NCI-H2107 treated with DMSO at 0.1 percent for 48 hours (cell line): ENCODE data around the gene RHOU.

ENCODE experiments used
- DNase-seq: peaks from one replicate; lab custom pipeline; 2025; ENCODE audit not compliant: unreplicated experiment; lab: John Stamatoyannopoulos, UW

Gene RHOU

GRCh38 chr1:228782662-228783417, 47.6 kb downstream of the RHOU start:
- DNase-seq = no peak

DNA sequence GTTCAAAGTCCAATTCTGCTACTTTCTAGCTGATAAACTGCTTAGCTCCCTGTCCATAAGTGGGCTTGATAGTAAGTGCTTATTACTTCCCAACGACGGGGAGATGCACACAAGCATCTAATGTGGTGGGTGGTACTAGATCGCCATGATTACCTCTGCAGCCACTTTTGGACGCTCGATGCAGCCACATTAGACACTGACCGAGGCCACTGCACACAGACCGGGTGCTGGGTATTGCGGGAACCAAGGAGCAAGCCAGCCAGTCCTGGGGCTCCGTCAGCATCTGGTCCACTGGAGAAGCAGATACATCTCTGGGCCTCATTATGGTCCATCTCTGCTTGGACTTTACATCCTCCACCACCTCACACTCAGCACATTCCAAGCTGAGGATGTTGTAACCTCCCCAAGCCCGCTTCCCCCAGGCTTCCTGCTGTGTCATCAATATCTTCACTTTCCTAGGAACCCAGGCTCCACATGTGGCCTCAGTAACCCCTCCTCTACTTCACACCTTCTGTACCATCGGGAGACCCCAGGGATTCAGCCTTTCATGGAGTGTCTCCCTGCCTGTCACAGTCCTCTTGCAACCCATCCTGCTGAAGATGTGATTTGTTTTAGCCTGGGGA, 48.2 kb downstream of the RHOU start:
- DNase-seq = no peak

- DNase-seq = no peak
Measured at GRCh38 chr1:228784181-228784580, 48.9 kb downstream of the RHOU start.

GRCh38 chr1:228785366-228786330, 50.4 kb downstream of the RHOU start:
- DNase-seq = no peak

DNA sequence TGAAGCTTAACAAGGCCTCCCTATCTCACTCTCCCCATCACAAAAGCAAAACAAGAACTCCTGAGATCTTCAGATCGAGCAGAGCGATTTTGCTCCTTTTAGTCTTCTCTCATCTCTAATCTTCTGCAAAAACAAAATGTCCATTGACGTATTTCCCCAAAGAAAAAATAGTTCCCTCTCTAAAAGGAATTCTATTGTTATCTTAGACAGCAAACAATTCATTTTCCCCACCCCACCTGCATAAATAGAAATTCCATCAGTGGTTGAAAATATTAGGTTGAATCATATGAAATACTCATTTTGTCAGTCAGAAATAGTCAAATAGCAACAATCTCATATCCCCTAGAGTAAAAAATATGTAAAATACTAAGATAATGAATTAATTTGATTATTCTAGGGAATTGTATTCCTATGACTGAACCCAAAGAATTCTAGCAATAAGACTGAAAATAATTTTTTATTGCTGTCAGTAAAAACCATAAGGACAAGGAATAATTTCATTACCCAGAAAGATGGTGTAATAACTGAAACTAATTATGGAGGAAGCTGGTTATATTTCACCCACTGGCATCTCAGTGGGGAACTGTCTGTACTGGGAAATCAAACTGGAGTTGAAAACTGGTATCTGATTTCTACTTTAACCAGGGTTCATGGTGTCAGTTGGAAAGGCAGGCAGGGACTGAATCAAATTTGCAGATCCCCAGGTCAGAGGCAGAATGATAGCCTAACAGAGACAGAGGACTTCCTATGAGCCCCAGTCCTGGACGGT, 51.3 kb downstream of the RHOU start:
- no peak for DNase-seq

DNA sequence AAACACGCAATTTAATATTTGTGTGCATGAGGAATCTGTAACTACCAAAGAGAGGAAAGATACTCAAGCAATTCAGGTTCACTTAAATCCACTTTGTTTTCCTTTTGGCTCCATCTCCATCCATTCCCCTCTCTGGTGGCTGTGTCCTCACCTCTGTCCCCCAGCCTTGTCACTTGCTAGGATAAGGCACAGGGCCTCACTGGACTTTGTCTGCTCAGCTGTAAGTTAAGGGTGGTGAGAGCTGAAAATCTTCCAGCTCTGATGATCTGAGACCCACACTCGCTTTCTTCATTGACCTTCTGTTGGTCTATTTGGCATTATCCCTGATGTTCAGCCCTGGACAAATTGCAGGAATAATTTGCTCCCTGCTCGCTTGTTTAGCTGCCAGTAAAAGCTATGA, 56.5 kb downstream of the RHOU start:
- no peak for DNase-seq

GRCh38 chr1:228792601-228793000, 57.3 kb downstream of the RHOU start:
- DNase-seq = peak; percentile 98

- no peak for DNase-seq
Measured at GRCh38 chr1:228793032-228793431, 57.8 kb downstream of the RHOU start.

GRCh38 chr1:228794173-228794572, 58.9 kb downstream of the RHOU start:
- no peak for DNase-seq

DNA sequence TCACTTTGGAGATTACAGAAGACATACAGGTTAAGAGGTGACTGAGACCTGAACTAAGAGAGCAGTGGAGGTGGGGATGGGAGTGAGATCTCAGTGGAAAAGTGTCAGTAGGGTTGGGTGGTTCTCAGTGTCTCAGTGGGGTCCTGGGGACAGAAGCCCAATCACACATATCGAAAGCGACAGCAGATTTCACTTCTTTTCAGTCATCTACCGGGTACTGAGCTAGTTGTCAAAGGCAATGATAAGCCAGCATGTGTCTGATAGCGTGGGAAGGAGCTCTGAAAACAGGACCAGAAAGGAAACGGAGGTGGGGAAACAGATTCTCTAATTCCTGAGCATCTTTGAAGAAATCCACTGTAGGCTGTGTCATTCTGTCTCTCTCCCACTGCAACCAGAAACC, 59.5 kb downstream of the RHOU start:
- DNase-seq = no peak

DNA sequence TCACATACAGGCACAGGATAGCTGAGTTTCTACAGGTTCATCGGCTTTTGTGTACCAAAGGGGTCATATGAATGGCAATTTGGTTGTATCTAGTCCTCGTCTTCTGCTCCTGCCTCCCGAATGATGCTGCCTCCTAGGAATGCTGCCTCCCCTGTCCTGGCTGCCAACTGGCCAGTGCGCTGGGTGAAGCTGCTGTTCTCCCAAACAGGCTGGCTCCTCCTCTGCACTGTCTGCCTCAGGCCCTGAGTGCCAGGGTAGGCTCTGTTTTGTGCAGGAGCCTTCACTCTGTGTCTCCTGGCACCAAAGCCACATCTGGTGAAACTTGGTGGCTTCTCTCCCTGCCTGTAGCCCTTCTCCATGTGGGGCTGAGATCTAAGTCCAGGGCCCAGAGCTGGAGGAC, 60.3 kb downstream of the RHOU start:
- DNase-seq = no peak
